MM.1S (cell line): ENCODE measurements around the gene ZNF438.
A peak's percentile ranks its signal among the peaks of the same experiment; 100 is the strongest.

Source experiments
- DNase-seq: peaks from one replicate; pipeline ENCODE4 v3.0.0-alpha.2; 2015
- H2AFZ ChIP-seq: fragments of 300-600 bp; sonication (generic); 2 replicates; pipeline ENCODE4 v1.6.0; 2016; ENCODE audit warnings: antibody characterized with exemption, low read length
- H3F3A ChIP-seq: fragments of 300-600 bp; sonication (generic); 2 replicates; pipeline ENCODE4 v1.6.1; 2016; ENCODE audit warnings: mild to moderate bottlenecking, antibody characterized with exemption, low read length, moderate library complexity, mixed read lengths; ENCODE audit not compliant: insufficient read depth
- H3K27ac ChIP-seq: fragments of 300-600 bp; sonication (generic); 2 replicates; pipeline ENCODE4 v1.5.1; 2016; ENCODE audit warnings: mild to moderate bottlenecking, low read length
- H3K27me3 ChIP-seq: fragments of 300-600 bp; sonication (generic); replicated peaks from 2 replicates; pipeline ENCODE4 v1.6.0; 2016; ENCODE audit warnings: low read length; ENCODE audit not compliant: insufficient read depth
- H3K36me3 ChIP-seq: fragments of 300-600 bp; sonication (generic); replicated peaks from 2 replicates; pipeline ENCODE4 v1.6.1; 2016; ENCODE audit warnings: mild to moderate bottlenecking, low read length, mixed read lengths; ENCODE audit not compliant: insufficient read depth
- H3K4me1 ChIP-seq: fragments of 300-600 bp; sonication (generic); 2 replicates; pipeline ENCODE4 v1.6.1; 2016; ENCODE audit warnings: low read length, mixed read lengths
- H3K4me2 ChIP-seq: fragments of 300-600 bp; sonication (generic); 2 replicates; pipeline ENCODE4 v1.6.0; 2016; ENCODE audit warnings: low read depth, low read length
- H3K4me3 ChIP-seq: fragments of 300-600 bp; sonication (generic); 2 replicates; pipeline ENCODE4 v1.5.1; 2016; ENCODE audit warnings: low read length, mixed read lengths
- H3K79me2 ChIP-seq: fragments of 300-600 bp; sonication (generic); 2 replicates; pipeline ENCODE4 v1.6.1; 2016; ENCODE audit warnings: mixed run types, low read length, mixed read lengths
- H3K9ac ChIP-seq: fragments of 300-600 bp; sonication (generic); 2 replicates; pipeline ENCODE4 v1.6.1; 2016; ENCODE audit warnings: low read length, mixed read lengths
- H3K9me2 ChIP-seq: fragments of 300-600 bp; sonication (generic); replicated peaks from 2 replicates; pipeline ENCODE4 v1.6.1; 2016; ENCODE audit warnings: mild to moderate bottlenecking, low read length, mixed read lengths; ENCODE audit not compliant: insufficient read depth
- H3K9me3 ChIP-seq: fragments of 300-600 bp; sonication (generic); replicated peaks from 2 replicates; pipeline ENCODE4 v1.6.1; 2016; ENCODE audit warnings: mild to moderate bottlenecking, low read length, mixed read lengths; ENCODE audit not compliant: insufficient read depth
- H4K20me1 ChIP-seq: fragments of 300-600 bp; sonication (generic); 2 replicates; pipeline ENCODE4 v1.6.1; 2016; ENCODE audit warnings: mild to moderate bottlenecking, low read length, moderate library complexity, mixed read lengths; ENCODE audit not compliant: insufficient read depth
- EZH2 ChIP-seq: fragments of 300-600 bp; sonication (generic); optimal IDR thresholded peaks from 2 replicates; pipeline ENCODE3; 2017; ENCODE audit warnings: low read depth, mild to moderate bottlenecking, antibody characterized with exemption, low read length, mixed read lengths
- EZH2phosphoT487 ChIP-seq: fragments of 300-600 bp; sonication (generic); IDR thresholded peaks from 2 replicates; pipeline ENCODE4 v1.6.1; 2018; ENCODE audit warnings: antibody characterized with exemption, low read length
- TF ChIP-seq, protein P1 (sequence below): fragments of 300-600 bp; sonication (generic); IDR thresholded peaks from 2 replicates; pipeline ENCODE4 v1.5.1; 2016; ENCODE audit warnings: antibody characterized with exemption, low read length, mixed read lengths

ZNF438 gene

DNA sequence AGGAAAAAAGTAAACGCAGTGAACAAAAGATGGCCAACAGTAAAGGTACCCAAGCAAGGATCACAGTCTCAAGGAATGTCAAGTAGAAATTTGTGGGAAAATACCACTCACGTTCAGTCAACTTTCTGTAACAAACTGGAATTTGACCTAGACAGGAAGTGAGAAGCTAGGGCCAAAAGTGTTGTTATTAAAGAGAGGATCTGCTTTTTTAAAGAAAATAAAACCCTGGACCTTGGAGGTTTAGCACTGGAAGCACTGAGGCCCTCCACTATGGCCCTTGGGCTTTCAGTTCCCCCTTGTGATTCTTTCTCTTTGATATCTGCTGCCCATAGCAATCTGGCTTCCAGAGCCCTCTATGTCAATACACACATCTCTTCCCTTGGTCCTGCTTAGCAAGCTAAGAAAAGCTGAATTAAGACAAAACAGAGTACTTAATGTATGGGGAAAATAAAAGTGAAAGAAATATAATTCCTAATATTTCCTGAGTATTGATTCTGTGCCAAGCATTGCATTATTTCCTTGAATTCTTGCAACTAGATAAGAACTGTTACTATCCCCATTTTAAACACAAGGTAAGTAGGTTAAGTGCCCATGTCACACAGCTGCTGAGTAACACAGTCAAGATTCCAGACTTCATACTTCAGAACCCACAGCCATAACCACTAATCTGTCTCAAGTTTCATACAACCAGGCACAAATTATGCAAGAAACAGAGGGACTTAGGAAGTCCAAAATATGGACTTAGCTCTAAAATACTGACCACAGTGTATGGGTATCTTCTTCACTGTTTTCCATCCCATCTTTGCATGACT is 2.6 kb upstream of the ZNF438 start:
- Histone ChIP-seq H3F3A (peaks cover 14% of the 10 kb centered on the region), H3K4me2 (peak overlapping the region; percentile 26; the same call in 1 of the 2 replicates), H2AFZ (0 out of 2 replicates have a peak overlapping the region, but pooled peaks have one; percentile 14), H3K27me3 (no peaks in the 10 kb centered on the region), H3K36me3 (no peaks in the 10 kb centered on the region), H3K4me1 (peaks cover 29% of the 10 kb centered on the region), H3K9me2 (no peaks in the 10 kb centered on the region), H3K9ac (no peak overlapping the region), H4K20me1 (no peaks in the 10 kb centered on the region), H3K4me3 (no peak overlapping the region), H3K79me2 (peaks cover 8% of the 10 kb centered on the region; the same call in 1 of the 2 replicates), H3K27ac (no peak overlapping the region; the same call in 1 of the 2 replicates), H3K9me3 (no peaks in the 10 kb centered on the region)
- peak; percentile 59 for DNase-seq
- TF ChIP-seq EZH2: no peak
- TF ChIP-seq EZH2phosphoT487: no peak
- TF ChIP-seq, protein P1, sequence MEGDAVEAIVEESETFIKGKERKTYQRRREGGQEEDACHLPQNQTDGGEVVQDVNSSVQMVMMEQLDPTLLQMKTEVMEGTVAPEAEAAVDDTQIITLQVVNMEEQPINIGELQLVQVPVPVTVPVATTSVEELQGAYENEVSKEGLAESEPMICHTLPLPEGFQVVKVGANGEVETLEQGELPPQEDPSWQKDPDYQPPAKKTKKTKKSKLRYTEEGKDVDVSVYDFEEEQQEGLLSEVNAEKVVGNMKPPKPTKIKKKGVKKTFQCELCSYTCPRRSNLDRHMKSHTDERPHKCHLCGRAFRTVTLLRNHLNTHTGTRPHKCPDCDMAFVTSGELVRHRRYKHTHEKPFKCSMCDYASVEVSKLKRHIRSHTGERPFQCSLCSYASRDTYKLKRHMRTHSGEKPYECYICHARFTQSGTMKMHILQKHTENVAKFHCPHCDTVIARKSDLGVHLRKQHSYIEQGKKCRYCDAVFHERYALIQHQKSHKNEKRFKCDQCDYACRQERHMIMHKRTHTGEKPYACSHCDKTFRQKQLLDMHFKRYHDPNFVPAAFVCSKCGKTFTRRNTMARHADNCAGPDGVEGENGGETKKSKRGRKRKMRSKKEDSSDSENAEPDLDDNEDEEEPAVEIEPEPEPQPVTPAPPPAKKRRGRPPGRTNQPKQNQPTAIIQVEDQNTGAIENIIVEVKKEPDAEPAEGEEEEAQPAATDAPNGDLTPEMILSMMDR: no peak

DNA sequence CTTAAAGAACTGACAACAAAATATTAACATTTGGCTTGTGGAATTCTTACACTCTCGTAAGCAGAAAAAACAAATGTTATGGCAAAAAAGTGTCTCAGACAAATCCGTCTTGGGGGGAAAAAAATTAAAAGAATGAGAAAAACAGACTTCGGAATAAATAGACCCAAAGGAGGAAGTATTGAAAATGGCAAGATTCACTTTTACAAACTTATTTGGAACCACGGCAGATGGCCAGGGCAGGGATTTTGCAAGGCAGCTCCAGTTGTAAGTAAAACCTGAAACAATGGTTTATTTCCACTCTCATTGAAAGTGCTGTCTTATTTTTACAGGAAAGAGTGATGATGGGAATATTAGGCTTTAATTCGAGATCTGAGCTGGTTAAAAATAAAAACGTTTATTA is 1.5 kb upstream of the ZNF438 start:
- Histone ChIP-seq H3K36me3 (no peaks in the 10 kb centered on the region), H2AFZ (no peak overlapping the region), H3K9me2 (no peaks in the 10 kb centered on the region), H4K20me1 (no peaks in the 10 kb centered on the region), H3K27ac (no peak overlapping the region), H3K9ac (no peak overlapping the region), H3F3A (peaks cover 14% of the 10 kb centered on the region), H3K79me2 (peaks cover 8% of the 10 kb centered on the region; the same call in 1 of the 2 replicates), H3K4me2 (peak overlapping the region; percentile 98; the same call in 1 of the 2 replicates), H3K9me3 (no peaks in the 10 kb centered on the region), H3K4me1 (peaks cover 29% of the 10 kb centered on the region), H3K27me3 (no peaks in the 10 kb centered on the region), H3K4me3 (no peak overlapping the region)
- DNase-seq: no peak
- TF ChIP-seq EZH2phosphoT487: no peak
- TF ChIP-seq EZH2: no peak
- TF ChIP-seq, protein P1: no peak

DNA sequence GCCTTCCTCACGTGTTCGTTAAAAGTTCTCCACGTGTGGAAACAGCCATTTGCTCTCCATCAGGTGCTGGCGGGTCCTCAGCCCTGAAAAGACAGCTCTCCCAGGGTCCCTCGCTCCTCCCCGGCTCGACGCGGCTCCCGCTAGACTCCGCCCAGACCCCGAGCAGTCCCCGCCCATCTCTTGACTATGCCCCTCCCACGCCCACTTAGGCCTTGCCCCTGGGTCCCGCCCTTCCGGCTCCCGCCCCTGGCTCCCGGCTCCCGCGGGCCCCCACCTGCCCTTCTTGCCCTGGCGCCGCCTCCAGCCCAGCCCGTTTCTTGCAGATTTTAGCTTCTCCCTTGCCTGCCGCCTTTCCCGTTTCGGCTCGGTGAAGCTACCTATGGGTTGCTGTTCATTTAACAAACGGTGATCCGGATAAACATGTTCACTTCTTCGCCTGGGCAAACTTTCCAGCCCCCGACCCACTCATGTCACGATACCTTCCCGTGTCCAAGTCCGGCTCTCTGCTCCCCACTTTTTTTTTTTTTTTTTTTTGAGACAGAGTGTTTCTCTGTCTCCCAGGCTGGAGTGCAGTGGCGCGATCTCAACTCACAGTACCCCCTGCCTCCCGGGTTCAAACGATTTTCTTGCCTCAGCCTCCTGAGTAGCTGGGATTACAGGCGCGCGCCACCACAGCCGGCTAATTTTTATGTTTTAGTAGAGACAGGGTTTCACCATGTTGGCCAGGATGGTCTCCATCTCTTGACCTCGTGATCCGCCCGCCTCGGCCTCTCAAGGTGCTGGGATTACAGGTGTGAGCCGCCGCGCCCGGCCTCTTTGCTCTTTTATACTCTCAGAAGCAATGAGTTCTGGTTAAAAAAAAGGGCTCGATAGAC is 830 bp upstream of the ZNF438 start:
- no peaks in the 10 kb centered on the region for H3K9me3 ChIP-seq
- H3K4me2 ChIP-seq: peak overlapping the region; percentile 98
- H3K4me1 ChIP-seq: peaks cover 29% of the 10 kb centered on the region
- peak overlapping the region; percentile 97 for H3K9ac ChIP-seq
- H4K20me1 ChIP-seq: no peaks in the 10 kb centered on the region
- H2AFZ ChIP-seq: peak overlapping the region; percentile 98
- no peaks in the 10 kb centered on the region for H3K9me2 ChIP-seq
- TF ChIP-seq EZH2: no peak
- TF ChIP-seq, protein P1: no peak
- no peak for TF ChIP-seq EZH2phosphoT487
- peak overlapping the region; percentile 88 for H3K4me3 ChIP-seq
- peak overlapping the region; percentile 97 for H3K27ac ChIP-seq
- peak; percentile 93 for DNase-seq
- peaks cover 14% of the 10 kb centered on the region for H3F3A ChIP-seq
- no peaks in the 10 kb centered on the region for H3K27me3 ChIP-seq
- no peaks in the 10 kb centered on the region for H3K36me3 ChIP-seq
- peaks cover 8% of the 10 kb centered on the region; the same call in 1 of the 2 replicates for H3K79me2 ChIP-seq
